K562 (cell line): Measurements from ENCODE around the gene EYA2. TPM values are rescaled to one million over a fixed set of nuclear protein-coding genes. Genes with fewer than 3 reads are reported as not detected.

ENCODE experiments used
- ATAC-seq: fragments of 200-7000 bp; cut with Tn5 transposase; 3 replicates; pipeline ENCODE4 v1.9.1; 2020; ENCODE audit warnings: moderate library complexity
- BruUV-seq: library from RNA; stranded (reverse); fragments of 400-500 nt; replicated peaks from 2 replicates; lab custom pipeline; 2021; lab: Mats Ljungman, UMichigan
- CTCF ChIA-PET: fragments of 300-600 bp; formaldehyde crosslinking; extraction: SDS; loops from one replicate; lab custom pipeline; 2021; ENCODE audit warnings: low intra/inter-chr PET ratio; lab: Yijun Ruan, JAX
- POLR2A ChIA-PET: fragments of 300-600, 350-650 bp; sonication (Branson Sonifier 250); formaldehyde crosslinking; extraction: SDS; loops from one replicate; lab custom pipeline; 2021; ENCODE audit warnings: antibody characterized with exemption, inconsistent platforms; lab: Yijun Ruan, JAX
- DNase-seq, 4 experiments: peaks; one replicate each; pipeline versions ENCODE4 v3.0.0 to v3.0.0-alpha.2; 2011 to 2018; ENCODE audit warnings: low spot score in 3 of 4, mixed read lengths in 3 of 4; ENCODE audit errors: extremely low read depth in 1 of 4
- FAIRE-seq: peaks from 2 replicates; lab custom pipeline; 2011; peaks lifted over from hg19 to GRCh38; lab: Jason Lieb, UNC
- H2AFZ ChIP-seq: 2 replicates; pipeline ENCODE4 v1.6.0; 2011; ENCODE audit warnings: low read depth, low read length, control low read depth, inconsistent platforms
- H3K27ac ChIP-seq: fragments of 200-600 bp; 3 replicates; pipeline ENCODE4 v1.8.0; 2011; ENCODE audit warnings: low read depth, mild to moderate bottlenecking, control low read depth, inconsistent platforms, low read length, moderate library complexity, mixed read lengths; ENCODE audit errors: extremely low read depth
- H3K27me3 ChIP-seq, 2 experiments: fragments of 300-600 bp in 1 of 2; 2 replicates in 1 of 2; 3 replicates in 1 of 2; pipeline versions ENCODE4 v1.6.0 to v1.8.0; 2011; ENCODE audit warnings: inconsistent platforms in 2 of 2, low read length in 2 of 2, mild to moderate bottlenecking in 1 of 2, mixed read lengths in 1 of 2, moderate library complexity in 1 of 2; ENCODE audit not compliant: control insufficient read depth in 2 of 2, insufficient read depth in 2 of 2
- H3K36me3 ChIP-seq: fragments of 300-600 bp; 3 replicates; pipeline ENCODE4 v1.8.0; 2011; ENCODE audit warnings: mild to moderate bottlenecking, low read length, inconsistent platforms; ENCODE audit not compliant: control insufficient read depth, insufficient read depth
- H3K4me1 ChIP-seq, 2 experiments: fragments of 200-600 bp in 1 of 2; replicated peaks in 1 of 2; 2 replicates in 1 of 2; 3 replicates in 1 of 2; pipeline versions ENCODE4 v1.5.1 to v1.8.0; 2011; ENCODE audit warnings: inconsistent platforms in 2 of 2, low read length in 2 of 2, mild to moderate bottlenecking in 1 of 2, mixed read lengths in 1 of 2, moderate library complexity in 1 of 2; ENCODE audit not compliant: control insufficient read depth in 2 of 2, insufficient read depth in 2 of 2
- H3K4me2 ChIP-seq: 2 replicates; pipeline ENCODE4 v1.6.1; 2011; ENCODE audit warnings: low read length, control low read depth, inconsistent platforms, mixed read lengths; ENCODE audit not compliant: insufficient read depth
- H3K4me3 ChIP-seq: fragments of 200-600 bp; sonication (generic), shearing (Covaris generic); 2 replicates; pipeline ENCODE4 v1.5.1; 2016; ENCODE audit warnings: control low read depth, inconsistent platforms
- H3K79me2 ChIP-seq: fragments of 200-600 bp; 3 replicates; pipeline ENCODE4 v1.8.0; 2011; ENCODE audit warnings: low read length, inconsistent platforms; ENCODE audit not compliant: control insufficient read depth, insufficient read depth
- H3K9ac ChIP-seq, 2 experiments: 2 replicates each; pipeline versions ENCODE4 v1.6.0 to v1.6.1; 2011; ENCODE audit warnings: low read depth in 2 of 2, low read length in 2 of 2, control low read depth in 1 of 2, inconsistent platforms in 1 of 2, mild to moderate bottlenecking in 1 of 2, mixed read lengths in 1 of 2; ENCODE audit not compliant: insufficient read depth in 1 of 2
- H3K9me1 ChIP-seq: one replicate; pipeline ENCODE4 v1.6.0; 2011; ENCODE audit warnings: inconsistent platforms, mild to moderate bottlenecking, low read length, moderate library complexity; ENCODE audit not compliant: control insufficient read depth, insufficient read depth
- H3K9me3 ChIP-seq: replicated peaks from 2 replicates; pipeline ENCODE4 v1.5.1; 2011; ENCODE audit warnings: low read depth, low read length, inconsistent platforms; ENCODE audit not compliant: control insufficient read depth, insufficient read depth
- H4K20me1 ChIP-seq: replicated peaks from 2 replicates; pipeline ENCODE4 v1.6.1; 2011; ENCODE audit warnings: low read length, inconsistent platforms, mixed read lengths; ENCODE audit not compliant: control insufficient read depth, insufficient read depth
- ATF6 ChIP-seq: sonication (generic); formaldehyde crosslinking; IDR thresholded peaks from 2 replicates; pipeline ENCODE4 v1.4.0; 2020; ENCODE audit warnings: mild to moderate bottlenecking, missing genetic modification reagents
- BRD4 ChIP-seq: fragments of 200-600 bp; sonication (generic); IDR thresholded peaks from 2 replicates; pipeline ENCODE4 v1.6.1; 2017; ENCODE audit warnings: inconsistent platforms
- ERF ChIP-seq: fragments of 450-650 bp; formaldehyde crosslinking; IDR thresholded peaks from 2 replicates; pipeline ENCODE4 v1.4.0; 2020; ENCODE audit warnings: mild to moderate bottlenecking, mixed read lengths
- FOSL1 ChIP-seq: fragments of 200-800 bp; sonication (Bioruptor generic); conservative IDR thresholded peaks from 2 replicates; pipeline ENCODE4 v1.6.1; 2016; ENCODE audit warnings: missing genetic modification characterization, missing compliant biosample characterization
- FOXA1 ChIP-seq: fragments of 450-650 bp; IDR thresholded peaks from 2 replicates; pipeline ENCODE4 v1.6.1; 2016; ENCODE audit warnings: mild to moderate bottlenecking, borderline replicate concordance
- HMG20B ChIP-seq: fragments of 250-450 bp; sonication (Bioruptor Pico); IDR thresholded peaks from 2 replicates; pipeline ENCODE4 v1.5.0; 2021; ENCODE audit warnings: mild to moderate bottlenecking
- HNRNPH1 ChIP-seq: fragments of 200-400 bp; formaldehyde crosslinking; optimal IDR thresholded peaks from 2 replicates; pipeline ENCODE3; 2017; ENCODE audit warnings: low read depth, mild to moderate bottlenecking, low read length, moderate library complexity
- KDM2B ChIP-seq: fragments of 250-450 bp; sonication (Bioruptor Pico); IDR thresholded peaks from 2 replicates; pipeline ENCODE4 v1.8.0; 2021; ENCODE audit warnings: mild to moderate bottlenecking, moderate library complexity
- L3MBTL2 ChIP-seq: fragments of 450-650 bp; IDR thresholded peaks from 2 replicates; pipeline ENCODE4 v1.6.1; 2016; ENCODE audit warnings: mild to moderate bottlenecking, moderate library complexity
- MTA2 ChIP-seq: fragments of 450-650 bp; IDR thresholded peaks from 2 replicates; pipeline ENCODE4 v1.6.1; 2016; ENCODE audit warnings: low read depth
- NRF1 ChIP-seq, 2 experiments: fragments of 450-650 bp; IDR thresholded peaks in 1 of 2; conservative IDR thresholded peaks in 1 of 2; 2 replicates each; pipeline ENCODE4 v1.6.1; 2014; ENCODE audit warnings: mild to moderate bottlenecking in 2 of 2
- POLR2B ChIP-seq: fragments of 450-650 bp; IDR thresholded peaks from 2 replicates; pipeline ENCODE4 v1.6.1; 2018; ENCODE audit warnings: low read depth; ENCODE audit not compliant: partially characterized antibody
- RFX7 ChIP-seq: fragments of 250-450 bp; sonication (Bioruptor Pico); IDR thresholded peaks from 2 replicates; pipeline ENCODE4 v1.5.1; 2021; ENCODE audit warnings: mild to moderate bottlenecking
- SREBF2 ChIP-seq: sonication (generic); formaldehyde crosslinking; IDR thresholded peaks from 2 replicates; pipeline ENCODE4 v1.4.0; 2020; ENCODE audit warnings: mild to moderate bottlenecking, missing genetic modification reagents
- XRCC3 ChIP-seq: fragments of 450-650 bp; IDR thresholded peaks from 2 replicates; pipeline ENCODE4 v1.6.1; 2017; ENCODE audit warnings: mild to moderate bottlenecking, moderate library complexity
- ZFX ChIP-seq: sonication (generic); formaldehyde crosslinking; IDR thresholded peaks from 2 replicates; pipeline ENCODE4 v1.8.0; 2022; ENCODE audit warnings: mild to moderate bottlenecking, missing genetic modification reagents, moderate library complexity
- ZNF134 ChIP-seq: fragments of 250-450 bp; sonication (Bioruptor Pico); conservative IDR thresholded peaks from 2 replicates; pipeline ENCODE4 v1.4.0; 2020
- ZNF184 ChIP-seq: sonication (generic); formaldehyde crosslinking; IDR thresholded peaks from 2 replicates; pipeline ENCODE4 v1.5.0; 2020; ENCODE audit warnings: missing genetic modification reagents
- ZNF431 ChIP-seq: sonication (generic); formaldehyde crosslinking; IDR thresholded peaks from 2 replicates; pipeline ENCODE4 v1.8.0; 2022; ENCODE audit warnings: mild to moderate bottlenecking, missing genetic modification reagents
- WGBS: fragments of 100-300 bp; shearing (Covaris generic); methylation state at CpG from one replicate; pipeline ENCODE4 v1.1.6; 2016; ENCODE audit warnings: low coverage, mixed read lengths; ENCODE audit not compliant: insufficient coverage; ENCODE audit errors: missing lambda C conversion rate; 5-methylcytosine and 5-hydroxymethylcytosine counted together
- in situ Hi-C: fragments of 300-500 bp; cut with MboI; formaldehyde crosslinking; loops from 4 replicates; pipeline ENCODE4 v1.15.0; 2018; ENCODE audit warnings: inconsistent platforms, mixed read lengths
- intact Hi-C: fragments of 100-400 bp; cut with micrococcal nuclease; formaldehyde crosslinking; loops from 2 replicates; pipeline ENCODE4 v1.14.2; 2022
- polyA plus RNA-seq, 8 experiments: library from polyadenylated mRNA; depleted of rRNA in 4 of 8; stranded (reverse) in 5 of 8; unstranded in 3 of 8; fragments of >200 nt; fragmentation: Nextera tagmentation in 2 of 8; fragmentation: Illumina TruSeq in 1 of 8; extraction: Ambion mirVana in 2 of 8; extraction: Trizol in 1 of 8; gene quantifications; 2 replicates each; pipeline versions ENCODE4 v1.2.1 to v1.2.3, GENCODE V29; 2011 to 2014; ENCODE audit warnings: inconsistent platforms in 1 of 8, missing spikeins in 1 of 8
- total RNA-seq, 7 experiments: library from RNA; depleted of rRNA in 6 of 7; stranded (reverse); fragments of >200 nt in 6 of 7; fragmentation: Illumina TruSeq in 2 of 7; extraction: Trizol in 2 of 7; gene quantifications; 2 replicates each; pipeline versions ENCODE4 v1.2.1 to v1.2.3, GENCODE V29; 2011 to 2021; ENCODE audit warnings: low replicate concordance in 1 of 7

EYA2 gene
- total and polyA plus RNA-seq, 9 of the 15 experiments (the other 6 are each of a cell fraction or from before 2014, with no cell fraction given) = 0.03 TPM; not detected in 8

- H3K36me3 ChIP-seq = no peaks in the 10 kb centered on the region
- no peak overlapping the region for H2AFZ ChIP-seq
- no peak overlapping the region for H3K27ac ChIP-seq
- H3K79me2 ChIP-seq = no peaks in the 10 kb centered on the region
- H3K4me3 ChIP-seq = no peak overlapping the region
- 15% methylated on average over 2 of the region's 2 CpGs for WGBS
- H3K9me1 ChIP-seq = no peaks in the 10 kb centered on the region
- ChIA-PET CTCF (no interaction called here), POLR2A (interaction anchor here (0.7 to 1.0 kb wide), 2 partner anchors 17 to 30 kb away, joined by 3 to 5 read pairs; no protein-coding TSS in a partner anchor)
- in situ Hi-C loops = no loop called here
- peaks cover 0 to 11% of the 10 kb centered on the region in 2 experiments; a peak in 3 of 5 replicates for H3K27me3 ChIP-seq
- H4K20me1 ChIP-seq = no peaks in the 10 kb centered on the region
- FAIRE-seq (no peak), ATAC-seq (no peak), DNase-seq (no peak)
- peaks cover 3 to 13% of the 10 kb centered on the region in 2 experiments; a peak in 4 of 5 replicates for H3K4me1 ChIP-seq
- no peak overlapping the region for H3K4me2 ChIP-seq
- H3K9me3 ChIP-seq = no peaks in the 10 kb centered on the region
- intact Hi-C loops = no loop called here
- no TSS peak for BruUV-seq
- no peak overlapping the region for H3K9ac ChIP-seq
- TF ChIP-seq ZFX (CRISPR knock-in tag) (no peak), BRD4 (no peak), FOSL1 (tag) (no peak), ATF6 (no peak), SREBF2 (CRISPR knock-in tag) (no peak), POLR2B (no peak), MTA2 (no peak), HMG20B (no peak), KDM2B (CRISPR knock-in tag) (no peak), ZNF431 (CRISPR knock-in tag) (no peak), XRCC3 (no peak), FOXA1 (no peak), ZNF134 (CRISPR knock-in tag) (no peak), NRF1 (conservative IDR thresholded peaks at IDR 0.05 in 1 of 2, IDR thresholded peaks at IDR 0.05 in 1 of 2) (no peak), ERF (CRISPR knock-in tag) (no peak), L3MBTL2 (no peak), RFX7 (CRISPR knock-in tag) (no peak), HNRNPH1 (no peak), ZNF184 (CRISPR knock-in tag) (no peak)
Observed at GRCh38 chr20:46997187-46997586, 102.5 kb downstream of the EYA2 start.
